H1 (cell line): ENCODE data around the gene TMEM45B.
"Not testable (repeated sequence)": the region's sequence is repeated elsewhere in the genome, so short reads cannot be mapped to it uniquely, and the experiment has no call there.

Source experiments
- CHD1 ChIP-seq: IDR thresholded peaks from 2 replicates; pipeline ENCODE4 v1.6.1; 2012; ENCODE audit warnings: low read depth, low read length, improper control_type of control experiment
- CTCF ChIP-seq, 3 experiments: IDR thresholded peaks; 1 replicate in 2 of 3; 2 replicates in 1 of 3; pipeline versions ENCODE4 v1.5.1 to v1.6.1; 2011; ENCODE audit warnings: low read length in 3 of 3, mild to moderate bottlenecking in 3 of 3, inconsistent platforms in 2 of 3, low read depth in 1 of 3, moderate library complexity in 1 of 3; ENCODE audit not compliant: insufficient read depth in 1 of 3; ENCODE audit errors: control extremely low read depth in 1 of 3
- EP300 ChIP-seq, 2 experiments: IDR thresholded peaks; 1 replicate in 1 of 2; 2 replicates in 1 of 2; pipeline ENCODE4 v1.6.1; 2011 to 2012; ENCODE audit warnings: low read depth in 2 of 2, low read length in 2 of 2, mild to moderate bottlenecking in 2 of 2, borderline replicate concordance in 1 of 2, inconsistent platforms in 1 of 2, moderate library complexity in 1 of 2
- FOSL1 ChIP-seq: IDR thresholded peaks from 2 replicates; pipeline ENCODE4 v1.6.1; 2011; ENCODE audit warnings: mild to moderate bottlenecking, low read depth, low read length, moderate library complexity; ENCODE audit not compliant: insufficient read depth
- GABPA ChIP-seq: IDR thresholded peaks from 2 replicates; pipeline ENCODE4 v1.6.1; 2011; ENCODE audit warnings: mild to moderate bottlenecking, low read length, moderate library complexity, borderline replicate concordance; ENCODE audit not compliant: insufficient read depth
- KDM5A ChIP-seq: fragments of 200-600 bp; IDR thresholded peaks from 2 replicates; pipeline ENCODE4 v1.7.1; 2012; ENCODE audit warnings: mild to moderate bottlenecking, low read length, inconsistent platforms, mixed read lengths
- MAFK ChIP-seq: IDR thresholded peaks from 2 replicates; pipeline ENCODE4 v1.6.1; 2012; ENCODE audit warnings: low read depth, mild to moderate bottlenecking, improper control_type of control experiment, low read length
- NANOG ChIP-seq: IDR thresholded peaks from 2 replicates; pipeline ENCODE4 v1.6.1; 2011; ENCODE audit warnings: low read length, low read depth, mild to moderate bottlenecking, inconsistent platforms; ENCODE audit not compliant: insufficient read depth, poor library complexity, severe bottlenecking
- POLR2A ChIP-seq, 2 experiments: IDR thresholded peaks; 1 replicate in 1 of 2; 2 replicates in 1 of 2; pipeline ENCODE4 v1.6.1; 2011; ENCODE audit warnings: low read depth in 2 of 2, low read length in 2 of 2, mild to moderate bottlenecking in 2 of 2; ENCODE audit errors: control extremely low read depth in 1 of 2
- RAD21 ChIP-seq, 2 experiments: IDR thresholded peaks in 1 of 2; conservative IDR thresholded peaks in 1 of 2; 2 replicates each; pipeline ENCODE4 v1.6.1; 2011; ENCODE audit warnings: low read depth in 2 of 2, low read length in 2 of 2, improper control_type of control experiment in 1 of 2, inconsistent platforms in 1 of 2, mild to moderate bottlenecking in 1 of 2, moderate library complexity in 1 of 2
- RNF2 ChIP-seq: fragments of 200-900, 300-1000 bp; sonication (generic); IDR thresholded peaks from 2 replicates; pipeline ENCODE4 v1.7.1; 2016; ENCODE audit warnings: borderline replicate concordance, low read depth, mild to moderate bottlenecking, antibody characterized with exemption, low read length; ENCODE audit not compliant: poor library complexity, severe bottlenecking; ENCODE audit errors: missing control alignments

- not testable (repeated sequence) for TF ChIP-seq RNF2; EP300 (IDR thresholded peaks at IDR 0.05; ENCODE audit: borderline replicate concordance in 1 of 2, low read depth in 2 of 2, low read length in 2 of 2); CTCF (IDR thresholded peaks at IDR 0.05; ENCODE audit: control extremely low read depth in 1 of 3, insufficient read depth in 1 of 3, low read depth in 1 of 3, low read length in 3 of 3); CHD1; POLR2A (IDR thresholded peaks at IDR 0.05; ENCODE audit: control extremely low read depth in 1 of 2, low read depth in 2 of 2, low read length in 2 of 2); GABPA; FOSL1; RAD21 (IDR thresholded peaks at IDR 0.05 in 1 of 2, conservative IDR thresholded peaks at IDR 0.05 in 1 of 2; ENCODE audit: low read depth in 2 of 2, low read length in 2 of 2); NANOG; MAFK; KDM5A
These were observed 4.6 kb downstream of the TMEM45B start for GRCh38 chr11:129820228-129820627.
